Mesendoderm (in vitro differentiated cells): ENCODE data around the gene NPR2.

Experiments
- DNase-seq: peaks from one replicate; pipeline ENCODE4 v3.0.0; 2013
- H2AK5ac ChIP-seq: 2 replicates; pipeline ENCODE4 v1.6.1; 2013; ENCODE audit warnings: low read length, inconsistent platforms
- H2BK120ac ChIP-seq: 2 replicates; pipeline ENCODE4 v1.6.1; 2013; ENCODE audit warnings: low read depth, mild to moderate bottlenecking, low read length, moderate library complexity, mixed read lengths
- H2BK15ac ChIP-seq: replicated peaks from 2 replicates; pipeline ENCODE4 v1.6.1; 2013; ENCODE audit warnings: low read depth, mild to moderate bottlenecking, moderate library complexity
- H2BK5ac ChIP-seq: 2 replicates; pipeline ENCODE4 v1.6.1; 2013; ENCODE audit warnings: low read length, inconsistent platforms
- H3K18ac ChIP-seq: 2 replicates; pipeline ENCODE4 v1.6.1; 2013; ENCODE audit warnings: mild to moderate bottlenecking, low read length, mixed read lengths
- H3K23ac ChIP-seq: one replicate; pipeline ENCODE4 v1.6.1; 2013; ENCODE audit warnings: low read length
- H3K27ac ChIP-seq: 2 replicates; pipeline ENCODE4 v1.5.1; 2013; ENCODE audit warnings: low read depth, mild to moderate bottlenecking, inconsistent platforms, low read length, moderate library complexity
- H3K27me3 ChIP-seq: 2 replicates; pipeline ENCODE4 v1.6.1; 2013; ENCODE audit warnings: low read length, control low read depth, mild to moderate bottlenecking, inconsistent platforms; ENCODE audit not compliant: insufficient read depth, poor library complexity
- H3K36me3 ChIP-seq: 2 replicates; pipeline ENCODE4 v1.6.1; 2013; ENCODE audit warnings: low read length, inconsistent platforms; ENCODE audit not compliant: control insufficient read depth, insufficient read depth
- H3K4ac ChIP-seq: one replicate; pipeline ENCODE4 v1.6.1; 2013; ENCODE audit warnings: low read depth, mild to moderate bottlenecking, low read length, moderate library complexity
- H3K4me1 ChIP-seq: 2 replicates; pipeline ENCODE4 v1.6.1; 2013; ENCODE audit warnings: low read depth, low read length, inconsistent platforms; ENCODE audit not compliant: control insufficient read depth
- H3K4me2 ChIP-seq: 2 replicates; pipeline ENCODE4 v1.6.1; 2013; ENCODE audit warnings: low read length
- H3K4me3 ChIP-seq: 2 replicates; pipeline ENCODE4 v1.5.1; 2013; ENCODE audit warnings: mild to moderate bottlenecking, low read length
- H3K56ac ChIP-seq: one replicate; pipeline ENCODE4 v1.6.1; 2013; ENCODE audit warnings: low read length
- H3K79me1 ChIP-seq: 2 replicates; pipeline ENCODE4 v1.6.1; 2013; ENCODE audit warnings: low read length, inconsistent platforms
- H3K79me2 ChIP-seq: 2 replicates; pipeline ENCODE4 v1.6.1; 2013; ENCODE audit warnings: mild to moderate bottlenecking, low read length; ENCODE audit not compliant: control insufficient read depth, insufficient read depth
- H3K9ac ChIP-seq: 2 replicates; pipeline ENCODE4 v1.6.1; 2013; ENCODE audit warnings: low read length, inconsistent platforms
- H4K5ac ChIP-seq: one replicate; pipeline ENCODE4 v1.6.1; 2013; ENCODE audit warnings: low read length
- H4K8ac ChIP-seq: one replicate; pipeline ENCODE4 v1.6.1; 2013; ENCODE audit warnings: low read depth, mild to moderate bottlenecking, control low read depth, low read length, moderate library complexity
- WGBS: extraction: QIAGEN DNeasy Blood & Tissue Kit; methylation state at CpG from one replicate; pipeline ENCODE4 v1.1.7; 2013; ENCODE audit warnings: low lambda C conversion rate, missing lambda C conversion rate; ENCODE audit not compliant: insufficient coverage; ENCODE audit errors: extremely low coverage; 5-methylcytosine and 5-hydroxymethylcytosine counted together

The NPR2 gene

GRCh38 chr9:35813434-35814105 is 22.2 kb downstream of the NPR2 start:
- Histone ChIP-seq H3K36me3 (no peaks in the 10 kb centered on the region), H4K5ac (no peak overlapping the region), H2BK120ac (no peak overlapping the region), H3K4ac (no peak overlapping the region), H3K27ac (no peak overlapping the region), H4K8ac (no peak overlapping the region), H2BK15ac (no peak overlapping the region), H2AK5ac (no peak overlapping the region), H3K4me3 (no peak overlapping the region), H3K4me1 (peaks cover 4% of the 10 kb centered on the region), H3K18ac (no peak overlapping the region), H2BK5ac (no peak overlapping the region), H3K4me2 (no peak overlapping the region), H3K56ac (no peak overlapping the region), H3K79me2 (no peaks in the 10 kb centered on the region), H3K27me3 (no peaks in the 10 kb centered on the region), H3K79me1 (no peaks in the 10 kb centered on the region), H3K23ac (no peak overlapping the region), H3K9ac (peak overlapping the region; percentile 5)
- DNase-seq: peak; percentile 91
- WGBS: no CpG with 5 or more reads among the region's 10 CpGs

- H3K4ac ChIP-seq: peak overlapping the region; percentile 49
- H3K4me2 ChIP-seq: peak overlapping the region; percentile 71
- no peaks in the 10 kb centered on the region for H3K79me2 ChIP-seq
- peak overlapping the region; percentile 98 for H3K18ac ChIP-seq
- no CpG with 5 or more reads among the region's 29 CpGs for WGBS
- H2BK15ac ChIP-seq: no peak overlapping the region
- peak; percentile 95 for DNase-seq
- H4K8ac ChIP-seq: peak overlapping the region; percentile 56
- no peaks in the 10 kb centered on the region for H3K79me1 ChIP-seq
- no peak overlapping the region for H2BK120ac ChIP-seq
- no peak overlapping the region for H4K5ac ChIP-seq
- no peak overlapping the region for H2AK5ac ChIP-seq
- peak overlapping the region; percentile 83 for H3K23ac ChIP-seq
- H3K4me1 ChIP-seq: peaks cover 4% of the 10 kb centered on the region
- H3K27ac ChIP-seq: peak overlapping the region; percentile 99
- H3K9ac ChIP-seq: peak overlapping the region; percentile 94
- H3K4me3 ChIP-seq: peak overlapping the region; percentile 76
- H3K27me3 ChIP-seq: no peaks in the 10 kb centered on the region
- peak overlapping the region; percentile 61 for H2BK5ac ChIP-seq
- H3K36me3 ChIP-seq: no peaks in the 10 kb centered on the region
- peak overlapping the region; percentile 98 for H3K56ac ChIP-seq
Measured at GRCh38 chr9:35814106-35814840, 22.9 kb downstream of the NPR2 start.

DNA sequence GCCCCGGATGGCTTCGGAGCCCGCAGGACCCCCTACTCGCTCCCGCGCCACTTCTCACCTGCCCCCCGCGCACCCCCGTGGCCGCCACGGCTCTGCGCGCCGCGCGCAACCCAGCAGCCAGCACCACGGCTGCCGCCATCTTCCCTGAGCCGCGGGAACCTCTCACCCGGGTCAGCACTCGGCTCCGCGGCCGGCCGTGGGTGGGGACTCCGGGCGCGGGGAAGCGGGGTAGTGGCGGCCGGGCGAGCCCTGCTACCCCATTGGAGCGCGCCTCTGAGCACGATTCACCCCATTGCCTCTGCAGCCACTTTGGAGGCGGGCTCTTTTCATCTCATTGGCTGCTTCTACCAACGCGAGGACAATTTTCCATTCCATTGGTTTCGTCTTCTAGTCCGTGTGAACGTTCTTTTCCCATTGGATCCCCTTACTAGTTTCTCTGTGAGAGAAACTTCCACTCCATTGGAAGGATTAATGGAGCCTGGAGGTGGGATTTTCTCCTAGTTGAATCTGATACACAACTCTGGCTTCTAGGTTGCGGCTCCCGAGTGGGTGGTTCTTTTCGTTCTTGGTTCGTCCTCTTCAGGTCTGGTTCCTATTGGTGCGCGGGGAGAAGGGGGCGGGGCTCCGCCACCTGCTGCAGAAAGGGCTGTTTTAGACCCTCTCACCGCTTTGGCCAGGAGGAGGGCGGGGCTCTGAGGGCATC is 23.6 kb downstream of the NPR2 start, which contains the start of gene HINT2:
HINT2 (minus strand) TSS at position 202 of the 703 bp plus-strand sequence; CDS start at position 139, 63 bp downstream.
- Histone ChIP-seq H4K8ac (peak within 1 kb of the TSS; percentile 56), H2BK120ac (no peak within 1 kb of the TSS), H3K27me3 (no peaks in the 10 kb centered on the region), H3K79me1 (no peaks in the 10 kb centered on the region), H3K56ac (peak within 1 kb of the TSS; percentile 98), H3K27ac (peak within 1 kb of the TSS; percentile 99), H2BK5ac (peak within 1 kb of the TSS; percentile 61), H3K9ac (peak within 1 kb of the TSS; percentile 94), H3K4me3 (peak within 1 kb of the TSS; percentile 76), H3K18ac (peak within 1 kb of the TSS; percentile 98), H2AK5ac (no peak within 1 kb of the TSS), H2BK15ac (no peak within 1 kb of the TSS), H3K4ac (peak within 1 kb of the TSS; percentile 49), H3K36me3 (no peaks in the 10 kb centered on the region), H4K5ac (no peak within 1 kb of the TSS), H3K79me2 (no peaks in the 10 kb centered on the region), H3K4me2 (peak within 1 kb of the TSS; percentile 73), H3K4me1 (peaks cover 4% of the 10 kb centered on the region), H3K23ac (peak within 1 kb of the TSS; percentile 83)
- DNase-seq: peak; percentile 99
- no CpG with 5 or more reads among the region's 52 CpGs for WGBS

DNA sequence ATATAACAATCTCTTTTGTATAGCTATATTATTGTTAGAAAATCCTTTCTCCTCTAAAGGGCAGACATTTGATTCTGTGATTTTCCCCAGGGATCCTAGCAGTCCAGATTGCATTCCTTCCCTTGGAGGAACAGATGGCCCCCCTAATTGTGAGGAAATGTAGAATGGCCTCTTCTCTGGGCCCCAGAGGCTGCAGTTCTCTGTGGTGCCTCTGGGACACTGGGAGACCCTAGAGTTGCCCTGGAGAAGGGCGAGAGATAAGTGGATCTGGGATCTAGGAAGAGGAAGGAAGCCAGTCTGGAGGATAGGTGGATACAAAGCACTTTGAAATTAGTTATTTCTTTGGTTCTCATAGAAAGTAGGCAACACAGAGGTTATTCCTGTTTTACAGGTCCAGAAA is 25.3 kb downstream of the NPR2 start:
- no peaks in the 10 kb centered on the region for H3K27me3 ChIP-seq
- no peak overlapping the region for H3K18ac ChIP-seq
- no peaks in the 10 kb centered on the region for H3K79me1 ChIP-seq
- H4K8ac ChIP-seq: no peak overlapping the region
- H4K5ac ChIP-seq: no peak overlapping the region
- H2AK5ac ChIP-seq: no peak overlapping the region
- H3K9ac ChIP-seq: no peak overlapping the region
- H3K36me3 ChIP-seq: no peaks in the 10 kb centered on the region
- peaks cover 4% of the 10 kb centered on the region for H3K4me1 ChIP-seq
- H2BK5ac ChIP-seq: no peak overlapping the region
- no peak overlapping the region for H2BK120ac ChIP-seq
- no peak overlapping the region for H3K23ac ChIP-seq
- H3K56ac ChIP-seq: no peak overlapping the region
- H3K27ac ChIP-seq: no peak overlapping the region
- WGBS: no CpG with 5 or more reads among the region's 1 CpG
- no peak overlapping the region for H3K4me3 ChIP-seq
- DNase-seq: peak; percentile 74
- no peak overlapping the region for H3K4me2 ChIP-seq
- no peak overlapping the region for H2BK15ac ChIP-seq
- no peak overlapping the region for H3K4ac ChIP-seq
- no peaks in the 10 kb centered on the region for H3K79me2 ChIP-seq

DNA sequence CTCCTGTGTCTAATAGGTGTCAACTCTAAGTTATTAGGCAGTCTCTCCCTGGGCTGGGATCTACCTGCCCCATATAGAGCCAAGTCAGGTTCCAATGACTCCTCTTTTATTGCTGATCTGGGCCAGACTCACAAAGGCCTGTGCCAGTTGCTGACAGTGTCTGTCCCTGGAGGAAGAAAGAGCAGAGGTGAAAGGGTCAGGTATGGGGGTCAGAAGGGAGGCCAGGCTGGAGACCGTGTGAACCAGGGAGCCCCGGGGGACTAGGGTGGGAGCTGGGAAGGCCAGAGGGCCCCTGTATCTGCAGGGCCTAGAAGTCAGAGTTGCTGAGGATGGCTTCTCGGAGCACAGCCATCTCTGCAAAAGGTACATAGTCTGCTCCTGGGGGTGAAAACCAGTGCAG is 26.9 kb downstream of the NPR2 start:
- Histone ChIP-seq H3K56ac (no peak overlapping the region), H3K79me2 (no peaks in the 10 kb centered on the region), H4K8ac (no peak overlapping the region), H3K27ac (no peak overlapping the region), H3K36me3 (no peaks in the 10 kb centered on the region), H2AK5ac (no peak overlapping the region), H3K27me3 (no peaks in the 10 kb centered on the region), H3K9ac (no peak overlapping the region), H4K5ac (no peak overlapping the region), H2BK5ac (no peak overlapping the region), H3K4me1 (peaks cover 4% of the 10 kb centered on the region), H2BK120ac (no peak overlapping the region), H3K23ac (no peak overlapping the region), H2BK15ac (no peak overlapping the region), H3K18ac (no peak overlapping the region), H3K4ac (no peak overlapping the region), H3K4me2 (no peak overlapping the region), H3K4me3 (no peak overlapping the region), H3K79me1 (no peaks in the 10 kb centered on the region)
- WGBS: no CpG with 5 or more reads among the region's 3 CpGs
- no peak for DNase-seq
